ENCODE results near the gene ZBTB8B. TPM values are rescaled to one million over a fixed set of nuclear protein-coding genes. Genes with fewer than 3 reads are reported as not detected.
A peak's percentile ranks its signal among the peaks of the same experiment; 100 is the strongest.

Gene ZBTB8B
- total and polyA plus RNA-seq, 2 donors (not counting 3 experiments of a cell fraction or from before 2014, with no cell fraction given): 0.01 to 0.02 TPM

- no peak for FAIRE-seq
- dilution Hi-C loops (cut with MboI; ENCODE audit: extremely low pct_ligation_motif_present, low sequenced_read_pairs): no loop called here
- BruUV-seq (replicated peaks): no TSS peak
- Histone ChIP-seq H3K9me3 (replicated peaks; ENCODE audit: control insufficient read depth, insufficient read depth, low read length) (no peaks in the 10 kb centered on the region), H3K27me3 (ENCODE audit: control insufficient read depth in 2 of 2, insufficient read depth in 2 of 2, low read length in 2 of 2) (peaks cover 22 to 27% of the 10 kb centered on the region in 2 experiments), H3K79me2 (ENCODE audit: control insufficient read depth, insufficient read depth, low read length) (no peaks in the 10 kb centered on the region), H4K20me1 (replicated peaks; ENCODE audit: control insufficient read depth, extremely low read depth, insufficient read depth, low read length) (no peaks in the 10 kb centered on the region), H3K27ac (ENCODE audit: insufficient read depth, low read depth, low read length) (no peak overlapping the region), H3K36me3 (ENCODE audit: control insufficient read depth in 2 of 2, extremely low read depth in 1 of 2, insufficient read depth in 2 of 2, low read length in 2 of 2) (no peaks in the 10 kb centered on the region), H3K4me3 (replicated peaks in 1 of 3; ENCODE audit: insufficient read depth in 1 of 3, low read depth in 1 of 3, low read length in 3 of 3) (peak overlapping the region in 2 of 3 experiments; percentile 40 to 44), H3K9me1 (replicated peaks; ENCODE audit: control insufficient read depth, extremely low read depth, insufficient read depth, low read length) (no peaks in the 10 kb centered on the region), H2AFZ (ENCODE audit: low read depth, low read length) (peak overlapping the region; percentile 18), H3K4me1 (ENCODE audit: control insufficient read depth, extremely low read depth, insufficient read depth, low read length) (peaks cover 12% of the 10 kb centered on the region), H3K4me2 (ENCODE audit: insufficient read depth, low read length) (peak overlapping the region; percentile 86), H3K9ac (replicated peaks; ENCODE audit: extremely low read depth, insufficient read depth, low read length) (no peak overlapping the region)
- CTCF ChIA-PET: interaction anchor here (0.7 to 2.1 kb wide), 7 partner anchors 9 to 155 kb away, joined by 3 to 7 read pairs (median 4); no protein-coding TSS in a partner anchor
- DNase-seq (ENCODE audit: low read depth, low spot score): peak; percentile 42
- intact Hi-C loops (cut with micrococcal nuclease): no loop called here
- TF ChIP-seq GATA2 (IDR thresholded peaks at IDR 0.05; ENCODE audit: insufficient read depth, insufficient read length, low read depth, low read length): no peak
- no peak for TF ChIP-seq MAX (IDR thresholded peaks at IDR 0.05; ENCODE audit: insufficient read depth, insufficient read length)
- TF ChIP-seq POLR2A (IDR thresholded peaks at IDR 0.05; ENCODE audit: low read depth, low read length): no peak
- no peak for TF ChIP-seq POLR2AphosphoS5 (IDR thresholded peaks at IDR 0.05; ENCODE audit: insufficient read depth, low read depth, low read length)
- no peak for TF ChIP-seq JUN (IDR thresholded peaks at IDR 0.05; ENCODE audit: borderline replicate concordance, insufficient read depth, insufficient read length, low read depth)
- TF ChIP-seq FOS (IDR thresholded peaks at IDR 0.05; ENCODE audit: borderline replicate concordance, insufficient read depth, low read length): no peak
- TF ChIP-seq MYC (IDR thresholded peaks at IDR 0.05; ENCODE audit: low read depth, low read length): no peak
- no peak for TF ChIP-seq EZH2 (IDR thresholded peaks at IDR 0.05; ENCODE audit: borderline replicate concordance, low read depth, low read length, severe bottlenecking)
- TF ChIP-seq CTCF (IDR thresholded peaks at IDR 0.05; ENCODE audit: extremely low read depth in 1 of 2, insufficient read depth in 1 of 2, low read depth in 1 of 2, low read length in 2 of 2): no peak
- POLR2A ChIA-PET: no interaction called here
These were observed 619 bp upstream of the ZBTB8B start for GRCh38 chr1:32464191-32464715.
